PC-3 (cell line): ENCODE data around the gene BLCAP. TPM values are rescaled to one million over a fixed set of nuclear protein-coding genes. Genes with fewer than 3 reads are reported as not detected.

Experiments used
- ATAC-seq: fragments of 200-7000 bp; cut with Tn5 transposase; 2 replicates; pipeline ENCODE4 v1.9.1; 2020; ENCODE audit warnings: mild to moderate bottlenecking, moderate library complexity
- BruUV-seq: library from RNA; stranded (reverse); fragments of 400-500 nt; replicated peaks from 2 replicates; lab custom pipeline; 2021; lab: Mats Ljungman, UMichigan
- CTCF ChIA-PET: fragments of 300-600 bp; sonication (Branson Sonifier 250); formaldehyde crosslinking; loops from one replicate; lab custom pipeline; 2022; ENCODE audit warnings: antibody characterized with exemption; lab: Charles Lee
- POLR2A ChIA-PET: fragments of 300-600 bp; sonication (Branson Sonifier 250); formaldehyde crosslinking; loops from one replicate; lab custom pipeline; 2022; ENCODE audit warnings: antibody characterized with exemption; ENCODE audit not compliant: unreplicated experiment; lab: Charles Lee
- DNase-seq: peaks from one replicate; pipeline ENCODE4 v3.0.0-alpha.2; 2015
- H2AFZ ChIP-seq: fragments of 300-600 bp; sonication (generic); 2 replicates; pipeline ENCODE4 v1.6.0; 2016; ENCODE audit warnings: antibody characterized with exemption, low read length
- H3F3A ChIP-seq: fragments of 300-600 bp; sonication (generic); one replicate; pipeline ENCODE4 v1.6.0; 2017; ENCODE audit warnings: antibody characterized with exemption, low read length, control low read depth, mild to moderate bottlenecking; ENCODE audit not compliant: unreplicated experiment
- H3K27ac ChIP-seq: fragments of 300-600 bp; sonication (generic); 2 replicates; pipeline ENCODE4 v1.5.1; 2016; ENCODE audit warnings: mild to moderate bottlenecking, low read length
- H3K27me3 ChIP-seq: fragments of 300-600 bp; sonication (generic); 2 replicates; pipeline ENCODE4 v1.6.1; 2016; ENCODE audit warnings: low read length, mixed read lengths
- H3K36me3 ChIP-seq: fragments of 300-600 bp; sonication (generic); 2 replicates; pipeline ENCODE4 v1.6.1; 2016; ENCODE audit warnings: low read depth, mixed run types, low read length, mixed read lengths
- H3K4me1 ChIP-seq: fragments of 300-600 bp; sonication (generic); 2 replicates; pipeline ENCODE4 v1.5.1; 2016; ENCODE audit warnings: low read length; ENCODE audit not compliant: insufficient read depth
- H3K4me2 ChIP-seq: fragments of 300-600 bp; sonication (generic); 2 replicates; pipeline ENCODE4 v1.6.0; 2016; ENCODE audit warnings: low read length
- H3K4me3 ChIP-seq: fragments of 300-600 bp; sonication (generic); 2 replicates; pipeline ENCODE4 v1.5.1; 2016; ENCODE audit warnings: mild to moderate bottlenecking, low read length, mixed read lengths
- H3K79me2 ChIP-seq: fragments of 300-600 bp; sonication (generic); 2 replicates; pipeline ENCODE4 v1.6.1; 2017; ENCODE audit warnings: low read length, mixed read lengths
- H3K9ac ChIP-seq: fragments of 300-600 bp; sonication (generic); 2 replicates; pipeline ENCODE4 v1.6.0; 2016; ENCODE audit warnings: mild to moderate bottlenecking, low read length
- H3K9me2 ChIP-seq: fragments of 300-600 bp; sonication (generic); replicated peaks from 2 replicates; pipeline ENCODE4 v1.6.1; 2016; ENCODE audit warnings: mixed run types, low read length, mixed read lengths
- H3K9me3 ChIP-seq: fragments of 300-600 bp; sonication (generic); 2 replicates; pipeline ENCODE4 v1.6.1; 2016; ENCODE audit warnings: low read length, mixed read lengths
- H4K20me1 ChIP-seq: fragments of 300-600 bp; sonication (generic); 2 replicates; pipeline ENCODE4 v1.6.1; 2016; ENCODE audit warnings: low read length, mixed read lengths
- EZH2 ChIP-seq: fragments of 300-600 bp; sonication (generic); IDR thresholded peaks from one replicate; pipeline ENCODE4 v1.6.1; 2017; ENCODE audit warnings: antibody characterized with exemption, mild to moderate bottlenecking, low read length; ENCODE audit not compliant: unreplicated experiment
- EZH2phosphoT487 ChIP-seq: fragments of 300-600 bp; sonication (generic); IDR thresholded peaks from 2 replicates; pipeline ENCODE4 v1.6.1; 2018; ENCODE audit warnings: mild to moderate bottlenecking, antibody characterized with exemption, low read length, borderline replicate concordance
- intact Hi-C: fragments of 100-400 bp; cut with micrococcal nuclease; formaldehyde crosslinking; loops from 2 replicates; pipeline ENCODE4 v1.9.0; 2023
- total RNA-seq: library from RNA; depleted of rRNA; stranded (reverse); fragments of >200 nt; gene quantifications from 2 replicates; pipeline ENCODE4 v1.2.3, GENCODE V29; 2014
- TF ChIP-seq, protein P1 (sequence below): fragments of 300-600 bp; sonication (generic); conservative IDR thresholded peaks from 2 replicates; pipeline ENCODE4 v1.5.1; 2017; ENCODE audit warnings: antibody characterized with exemption, low read depth, mild to moderate bottlenecking, low read length

The BLCAP gene
- total RNA-seq, 1 experiment from 2014 or later = 100 TPM

DNA sequence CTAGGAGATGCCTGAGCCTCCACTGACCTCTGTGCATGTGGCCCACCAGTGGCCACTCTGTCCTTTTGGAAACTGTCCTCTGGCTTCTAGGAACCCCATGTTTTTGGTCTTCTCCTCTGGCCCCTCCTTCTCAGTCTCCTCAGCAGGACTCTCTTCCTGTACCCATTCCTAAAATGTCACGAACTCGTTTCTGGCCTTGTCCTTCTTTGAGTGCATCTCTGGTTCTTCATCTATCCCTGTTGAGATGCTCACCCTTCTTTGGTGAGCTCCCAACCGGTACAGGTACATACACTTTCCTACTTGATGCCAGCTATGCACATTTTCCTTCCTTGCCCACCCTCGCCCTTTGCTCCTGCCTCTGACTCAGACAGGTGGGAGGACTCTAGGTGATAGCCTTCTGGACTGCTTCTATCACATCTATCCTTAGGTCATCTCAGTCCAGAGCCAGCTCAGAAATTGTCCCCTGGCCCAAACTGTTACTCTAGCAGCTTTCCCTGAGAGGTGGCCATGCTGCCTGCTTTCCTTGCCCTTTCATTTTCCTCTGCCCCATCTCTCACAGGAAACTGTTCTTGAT is 21.4 kb downstream of the BLCAP start:
- ChIA-PET CTCF (no interaction called here), POLR2A (no interaction called here)
- H2AFZ ChIP-seq = no peak overlapping the region
- intact Hi-C loops = loop anchor here (10.0 kb wide), 1 partner anchor 61 kb away; no protein-coding TSS in a partner anchor
- no peaks in the 10 kb centered on the region for H3F3A ChIP-seq
- no peaks in the 10 kb centered on the region for H3K79me2 ChIP-seq
- H3K4me1 ChIP-seq = no peaks in the 10 kb centered on the region
- DNase-seq (no peak), ATAC-seq (no peak)
- H3K4me2 ChIP-seq = no peak overlapping the region
- H3K27me3 ChIP-seq = no peaks in the 10 kb centered on the region
- H3K9me3 ChIP-seq = no peaks in the 10 kb centered on the region
- no peak overlapping the region for H3K4me3 ChIP-seq
- H3K36me3 ChIP-seq = peaks cover 22% of the 10 kb centered on the region
- no peak overlapping the region for H3K9ac ChIP-seq
- H3K27ac ChIP-seq = no peak overlapping the region
- TF ChIP-seq, protein P1, sequence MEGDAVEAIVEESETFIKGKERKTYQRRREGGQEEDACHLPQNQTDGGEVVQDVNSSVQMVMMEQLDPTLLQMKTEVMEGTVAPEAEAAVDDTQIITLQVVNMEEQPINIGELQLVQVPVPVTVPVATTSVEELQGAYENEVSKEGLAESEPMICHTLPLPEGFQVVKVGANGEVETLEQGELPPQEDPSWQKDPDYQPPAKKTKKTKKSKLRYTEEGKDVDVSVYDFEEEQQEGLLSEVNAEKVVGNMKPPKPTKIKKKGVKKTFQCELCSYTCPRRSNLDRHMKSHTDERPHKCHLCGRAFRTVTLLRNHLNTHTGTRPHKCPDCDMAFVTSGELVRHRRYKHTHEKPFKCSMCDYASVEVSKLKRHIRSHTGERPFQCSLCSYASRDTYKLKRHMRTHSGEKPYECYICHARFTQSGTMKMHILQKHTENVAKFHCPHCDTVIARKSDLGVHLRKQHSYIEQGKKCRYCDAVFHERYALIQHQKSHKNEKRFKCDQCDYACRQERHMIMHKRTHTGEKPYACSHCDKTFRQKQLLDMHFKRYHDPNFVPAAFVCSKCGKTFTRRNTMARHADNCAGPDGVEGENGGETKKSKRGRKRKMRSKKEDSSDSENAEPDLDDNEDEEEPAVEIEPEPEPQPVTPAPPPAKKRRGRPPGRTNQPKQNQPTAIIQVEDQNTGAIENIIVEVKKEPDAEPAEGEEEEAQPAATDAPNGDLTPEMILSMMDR = no peak
- TF ChIP-seq EZH2 = no peak
- TF ChIP-seq EZH2phosphoT487 = no peak
- H4K20me1 ChIP-seq = no peaks in the 10 kb centered on the region
- no TSS peak for BruUV-seq
- H3K9me2 ChIP-seq = no peaks in the 10 kb centered on the region

DNA sequence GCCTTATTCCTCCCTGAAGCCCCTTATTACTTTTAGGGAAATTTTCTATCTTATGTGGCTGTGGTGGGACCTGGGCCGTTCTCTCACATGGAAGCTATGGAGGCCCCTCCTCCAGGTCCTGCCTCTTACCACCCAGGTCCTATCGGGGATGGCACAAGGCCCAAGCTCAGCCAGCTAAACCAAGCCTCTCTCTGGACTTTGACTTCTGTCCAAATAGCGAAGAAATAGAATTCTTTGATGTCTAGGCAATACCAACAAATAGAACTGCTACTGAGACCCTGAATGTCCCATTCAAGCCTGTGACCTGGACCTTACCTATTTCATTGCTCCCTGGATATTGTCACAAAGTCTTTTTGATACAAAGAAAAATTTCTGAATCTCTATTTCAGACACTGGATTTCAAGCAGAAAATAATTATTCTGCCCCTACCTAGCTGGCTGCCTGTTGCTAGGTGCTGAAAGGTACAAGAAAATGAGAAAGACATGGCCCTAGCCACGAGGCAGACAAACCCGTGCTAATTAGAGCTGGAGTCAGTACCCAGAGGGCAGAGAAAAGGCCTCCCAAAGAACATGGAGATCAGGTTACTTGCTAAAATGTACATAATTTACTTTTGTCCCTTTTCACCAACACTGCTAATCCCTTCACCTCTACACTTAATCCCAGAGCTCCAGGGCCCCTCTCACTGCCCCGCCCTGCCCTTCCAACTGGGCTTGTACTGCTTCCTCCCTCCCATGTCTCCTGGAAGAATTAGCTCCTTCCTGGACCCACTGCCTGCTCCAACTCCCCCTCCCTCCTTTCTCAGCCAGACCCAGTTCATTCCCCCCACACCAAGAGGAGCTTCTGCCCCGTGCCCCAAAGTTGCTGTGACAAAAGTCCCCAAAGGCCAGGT is 22.2 kb downstream of the BLCAP start:
- TF ChIP-seq EZH2 (no peak), EZH2phosphoT487 (no peak)
- TF ChIP-seq, protein P1 = no peak
- BruUV-seq = no TSS peak
- H3K27me3 ChIP-seq = no peaks in the 10 kb centered on the region

More for the DNA sequence above, 22.2 kb downstream of the BLCAP start:
- Histone ChIP-seq H3K4me2 (no peak overlapping the region), H3K4me3 (no peak overlapping the region), H3K9me2 (no peaks in the 10 kb centered on the region), H4K20me1 (no peaks in the 10 kb centered on the region), H3F3A (no peaks in the 10 kb centered on the region), H3K9me3 (no peaks in the 10 kb centered on the region), H3K27ac (no peak overlapping the region), H3K36me3 (peaks cover 20% of the 10 kb centered on the region), H3K4me1 (no peaks in the 10 kb centered on the region), H3K9ac (no peak overlapping the region), H2AFZ (no peak overlapping the region), H3K79me2 (no peaks in the 10 kb centered on the region)
- DNase-seq (no peak), ATAC-seq (0 out of 2 replicates have a peak, but pooled peaks have one; percentile 10)
- CTCF ChIA-PET = no interaction called here
- POLR2A ChIA-PET = no interaction called here
- intact Hi-C loops = loop anchor here (10.0 kb wide), 1 partner anchor 61 kb away; no protein-coding TSS in a partner anchor
